Measurements from ENCODE around the gene NBEA. TPM values are rescaled to one million over a fixed set of nuclear protein-coding genes. Genes with fewer than 3 reads are reported as not detected.
"Not testable (repeated sequence)": the region's sequence is repeated elsewhere in the genome, so short reads cannot be mapped to it uniquely, and the experiment has no call there.

Gene NBEA
- total RNA-seq (2014; rRNA removed; shearing (Covaris generic)), result 4.2 and 5.0 TPM in 2 replicates
- 0.94 and 2.6 TPM in 2 replicates for polyA plus RNA-seq (2014; cell fraction: nucleus; rRNA removed)

GRCh38 chr13:34941835-34942731 is at the start of gene NBEA:
NBEA (plus strand) TSS chr13:34942270; CDS start chr13:34942821, 551 bp downstream.
- DNase-seq (ENCODE audit: extremely low read depth, low read depth), result peak; percentile 46

DNA sequence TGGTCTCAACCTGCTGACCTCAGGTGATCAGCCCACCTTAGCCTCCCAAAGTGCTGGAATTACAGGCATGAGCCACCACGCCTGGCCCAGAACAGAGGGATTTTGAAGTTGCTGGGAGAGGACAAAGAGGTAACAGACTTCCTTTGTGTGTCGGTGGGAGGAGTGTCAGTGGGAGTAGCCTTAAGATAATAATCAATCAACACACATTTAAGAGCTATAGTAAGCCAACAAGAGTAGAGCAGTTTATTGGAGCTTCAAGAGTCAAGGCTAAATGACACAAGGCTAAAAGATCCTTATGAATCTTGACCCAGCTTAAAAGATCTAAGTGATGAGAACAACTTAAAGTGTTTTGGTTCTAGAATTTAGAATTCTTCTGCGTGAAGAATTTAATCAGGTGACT is 47.3 kb upstream of the NBEA start:
- no peak for DNase-seq (ENCODE audit: extremely low read depth, low read depth)

- no peak for DNase-seq (ENCODE audit: extremely low read depth, low read depth)
Observed at GRCh38 chr13:34897220-34897619, 44.9 kb upstream of the NBEA start.

GRCh38 chr13:34899888-34900287 is 42.2 kb upstream of the NBEA start:
- DNase-seq (ENCODE audit: extremely low read depth, low read depth), result no peak

DNA sequence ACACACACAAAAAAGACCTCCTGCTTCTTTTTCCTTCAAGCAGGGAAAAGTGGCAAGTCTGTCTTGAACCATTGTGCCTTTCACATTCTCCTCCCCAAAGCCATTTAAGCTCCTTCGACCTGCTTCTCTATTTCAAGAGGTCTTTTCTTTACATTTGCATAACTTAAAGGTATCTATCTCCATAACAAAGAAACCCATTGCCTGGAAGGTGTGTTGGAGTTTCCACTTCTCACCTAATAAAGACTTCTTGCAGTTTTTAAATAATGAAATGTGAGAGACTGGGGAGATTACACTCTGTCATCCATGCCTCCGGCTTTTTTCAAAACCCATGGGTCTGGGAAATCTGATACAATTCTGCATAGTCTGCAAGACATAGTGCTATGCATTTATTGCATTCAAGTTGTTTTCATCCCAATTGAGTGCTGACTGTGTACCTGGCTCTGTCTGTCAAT is 41.8 kb upstream of the NBEA start:
- DNase-seq (ENCODE audit: extremely low read depth, low read depth), result no peak

GRCh38 chr13:34901572-34901971 is 40.5 kb upstream of the NBEA start:
- DNase-seq (ENCODE audit: extremely low read depth, low read depth), result no peak

DNA sequence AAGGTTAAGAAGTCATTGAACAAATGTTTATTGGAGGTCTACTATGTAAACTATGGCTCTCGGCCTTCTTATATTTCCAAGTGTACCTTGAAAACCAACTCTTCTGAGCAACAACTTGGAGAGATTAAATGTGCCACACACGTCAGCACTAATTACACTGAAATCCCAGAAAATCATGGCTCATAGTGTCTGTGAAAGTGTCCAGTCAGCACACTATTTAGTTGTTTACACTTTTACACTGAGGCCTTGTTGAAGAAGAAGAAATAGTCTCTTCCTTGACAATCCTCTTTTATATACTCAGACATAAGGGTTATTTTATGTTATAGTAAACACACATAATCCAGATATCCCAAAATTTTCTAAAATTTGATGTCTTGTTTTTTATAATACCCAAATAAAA is 30.9 kb upstream of the NBEA start:
- no peak for DNase-seq (ENCODE audit: extremely low read depth, low read depth)

- no peak for DNase-seq (ENCODE audit: extremely low read depth, low read depth)
Observed at GRCh38 chr13:34913040-34913439, 29.0 kb upstream of the NBEA start.

- DNase-seq (ENCODE audit: extremely low read depth, low read depth), result no peak
Observed at GRCh38 chr13:34914416-34914815, 27.7 kb upstream of the NBEA start.

GRCh38 chr13:34926508-34926907 is 15.6 kb upstream of the NBEA start:
- DNase-seq (ENCODE audit: extremely low read depth, low read depth), result peak; percentile 35

DNA sequence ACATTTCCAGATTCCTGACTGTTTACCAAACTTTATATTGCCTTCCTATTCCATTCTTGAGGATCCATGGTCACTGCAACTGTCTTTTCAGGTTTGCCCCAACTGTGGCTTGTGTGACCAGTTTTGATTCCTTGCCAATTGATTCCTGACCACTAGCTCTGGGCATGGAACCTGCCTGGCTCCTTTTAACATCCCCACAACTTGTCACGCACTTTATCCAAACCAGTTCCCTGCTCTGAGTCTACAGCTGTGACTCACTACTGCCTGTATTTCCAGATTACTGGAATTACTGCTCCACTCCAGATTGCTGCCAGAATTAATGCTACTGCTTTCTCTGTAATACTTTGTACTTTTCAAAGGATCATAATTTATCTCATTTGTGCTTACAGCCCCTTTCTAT is 13.4 kb upstream of the NBEA start:
- DNase-seq (ENCODE audit: extremely low read depth, low read depth), result not testable (repeated sequence)

GRCh38 chr13:34931572-34931971 is 10.5 kb upstream of the NBEA start:
- DNase-seq (ENCODE audit: extremely low read depth, low read depth), result peak; percentile 30

DNA sequence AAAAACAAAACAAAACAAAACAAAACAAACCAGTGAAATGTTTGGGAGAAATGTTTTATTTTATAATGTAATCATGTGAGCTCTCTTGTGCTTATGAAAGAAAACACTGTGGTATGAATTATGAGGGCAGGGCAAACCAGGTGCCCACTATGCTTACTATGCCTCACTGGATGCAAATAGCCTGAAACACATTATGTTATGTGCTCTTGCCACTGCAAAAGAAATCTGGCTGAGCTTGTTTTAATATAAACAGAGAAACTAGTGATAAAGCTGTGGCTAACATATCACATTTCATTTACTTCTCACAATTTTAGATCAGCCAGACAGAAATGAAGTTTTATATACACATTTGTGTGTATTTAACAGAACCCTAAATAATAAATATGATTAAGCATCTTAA is 8.7 kb upstream of the NBEA start:
- DNase-seq (ENCODE audit: extremely low read depth, low read depth), result no peak

GRCh38 chr13:34933786-34934185 is 8.3 kb upstream of the NBEA start:
- DNase-seq (ENCODE audit: extremely low read depth, low read depth), result no peak

GRCh38 chr13:34935841-34936240 is 6.2 kb upstream of the NBEA start:
- DNase-seq (ENCODE audit: extremely low read depth, low read depth), result no peak

GRCh38 chr13:34939771-34940170 is 2.3 kb upstream of the NBEA start:
- no peak for DNase-seq (ENCODE audit: extremely low read depth, low read depth)

GRCh38 chr13:34941436-34941834 is 635 bp upstream of the NBEA start:
- DNase-seq (ENCODE audit: extremely low read depth, low read depth), result no peak

DNA sequence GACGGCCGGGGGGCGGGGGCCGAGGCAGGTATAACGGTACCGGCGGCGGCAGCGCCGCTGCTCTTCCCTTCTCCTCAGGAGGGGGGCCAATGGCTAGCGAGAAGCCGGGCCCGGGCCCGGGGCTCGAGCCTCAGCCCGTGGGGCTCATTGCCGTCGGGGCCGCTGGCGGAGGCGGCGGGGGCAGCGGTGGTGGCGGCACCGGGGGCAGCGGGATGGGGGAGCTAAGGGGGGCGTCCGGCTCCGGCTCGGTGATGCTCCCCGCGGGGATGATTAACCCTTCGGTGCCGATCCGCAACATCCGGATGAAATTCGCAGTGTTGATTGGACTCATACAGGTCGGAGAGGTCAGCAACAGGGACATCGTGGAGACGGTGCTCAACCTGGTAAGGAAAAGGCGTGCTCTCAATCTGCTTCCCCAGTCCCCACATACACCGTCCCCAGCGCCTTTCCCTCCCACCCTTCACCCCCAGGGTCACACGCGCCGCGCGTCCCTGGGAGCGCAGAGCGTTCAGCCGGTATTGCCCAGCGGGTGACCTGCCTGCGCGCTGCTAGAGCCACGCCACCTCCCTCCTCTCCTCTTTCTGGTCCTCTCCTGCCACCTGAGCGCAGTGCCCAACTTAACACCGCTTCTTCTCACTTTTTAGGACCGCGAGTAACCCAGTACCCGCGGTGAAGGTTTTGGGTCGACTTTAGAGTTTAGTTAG is 814 bp downstream of the NBEA start:
- no peak for DNase-seq (ENCODE audit: extremely low read depth, low read depth)

DNA sequence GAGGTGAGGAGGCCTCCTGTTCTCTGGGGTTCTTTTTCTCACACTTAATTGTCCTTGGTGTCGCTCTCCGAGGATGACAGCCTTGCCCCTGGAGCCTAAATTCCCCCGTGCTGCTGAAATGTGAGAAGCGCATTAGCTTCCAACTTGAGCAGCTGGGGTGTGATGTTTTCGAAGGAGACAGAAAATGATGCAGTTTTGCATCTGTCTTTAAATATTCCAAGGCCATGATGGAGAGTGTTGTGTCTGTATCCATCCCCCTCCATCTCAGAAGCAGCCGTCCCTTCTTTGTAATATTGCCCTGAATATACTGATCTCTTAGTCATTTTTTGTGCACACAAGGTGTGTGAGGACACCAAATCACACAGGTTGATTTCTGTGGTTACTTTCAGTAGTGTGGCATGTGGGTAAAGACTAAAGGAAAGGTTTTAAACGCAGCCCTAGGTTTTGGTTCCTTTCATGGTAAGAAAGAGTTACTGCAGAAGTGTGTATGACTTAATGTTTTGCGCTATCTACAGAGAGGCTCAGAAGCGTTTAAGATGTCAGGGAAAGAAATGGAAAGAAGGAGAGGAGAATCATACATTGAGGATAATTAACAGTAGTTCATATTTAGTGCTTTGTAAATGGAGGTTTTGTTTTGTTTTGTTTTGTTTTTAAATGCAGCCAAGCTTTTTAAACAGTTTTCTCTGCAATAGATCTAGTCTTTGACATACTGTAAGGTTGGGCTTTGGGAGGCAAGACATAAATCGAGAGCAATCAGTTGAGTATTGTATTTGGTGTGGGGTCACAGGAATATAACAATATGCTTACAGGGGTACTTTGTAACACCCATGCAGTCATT is 1.6 kb downstream of the NBEA start:
- no peak for DNase-seq (ENCODE audit: extremely low read depth, low read depth)

DNA sequence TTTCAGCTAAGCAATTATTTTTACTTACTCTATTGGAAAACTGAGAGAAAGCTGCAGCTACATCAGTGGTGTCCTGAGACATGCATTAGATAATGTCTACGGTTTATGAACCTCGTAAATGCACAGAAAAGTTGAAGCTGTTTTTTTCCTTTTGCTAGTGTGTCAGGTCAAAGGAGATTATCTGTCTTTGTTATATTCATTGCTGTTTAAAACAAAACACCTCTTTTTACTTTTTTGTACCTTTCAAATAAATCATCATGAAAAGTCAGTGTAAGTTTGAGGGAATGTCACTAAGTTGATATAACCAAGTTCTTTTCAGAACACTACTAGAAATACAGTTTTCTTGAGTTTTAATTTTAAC is 2.2 kb downstream of the NBEA start:
- DNase-seq (ENCODE audit: extremely low read depth, low read depth), result no peak

GRCh38 chr13:34944751-34945150 is 2.7 kb downstream of the NBEA start:
- DNase-seq (ENCODE audit: extremely low read depth, low read depth), result no peak
